Measurements from ENCODE around the gene ACTG1.

DNA sequence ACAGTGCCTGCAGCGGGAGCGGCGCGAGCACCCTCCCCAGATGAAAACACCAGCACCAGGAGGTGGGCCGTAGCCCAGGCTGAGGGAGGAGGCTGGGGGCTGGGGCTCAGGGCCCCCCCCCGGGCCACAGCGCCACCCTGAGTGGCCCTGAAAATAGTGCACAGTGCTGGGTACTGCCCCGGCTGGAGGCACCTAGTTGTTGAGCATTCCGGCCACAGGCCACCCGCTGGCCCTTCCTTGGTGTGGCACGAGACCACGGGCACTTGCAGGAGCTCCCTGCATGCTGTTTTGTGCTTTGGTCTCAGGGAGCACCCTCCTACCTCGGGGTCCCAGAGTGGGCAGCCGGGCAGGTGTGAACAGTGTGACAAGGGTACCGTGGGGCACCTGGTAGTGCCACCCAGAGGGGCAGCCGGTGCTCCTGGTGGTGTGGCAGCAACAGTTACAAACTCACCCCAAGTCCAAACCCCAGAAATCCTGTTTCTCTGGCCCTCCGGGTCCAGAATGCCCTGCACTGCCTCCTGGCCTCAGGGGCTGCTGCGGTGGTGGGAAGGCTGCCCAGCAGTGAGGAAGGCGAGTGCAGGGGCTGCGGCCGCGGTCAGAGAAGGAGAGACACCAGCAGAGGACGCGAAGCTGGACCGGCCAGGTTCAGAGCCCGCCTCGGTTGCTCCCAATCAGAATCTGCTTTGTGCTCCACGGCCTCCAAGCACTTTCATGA lies 27.5 kb upstream of the ACTG1 start:
- TF ChIP-seq HDAC2 (IDR thresholded peaks at IDR 0.05) (no peak), CEBPZ (IDR thresholded peaks at IDR 0.05; ENCODE audit: borderline replicate concordance, low read depth, low read length) (no peak), YY1 (IDR thresholded peaks at IDR 0.05; ENCODE audit: borderline replicate concordance in 1 of 3, control insufficient read depth in 1 of 3, extremely low read depth in 1 of 3, insufficient read depth in 3 of 3, insufficient read length in 1 of 3, insufficient replicate concordance in 2 of 3, low read depth in 1 of 3, low read length in 2 of 3) (no peak), SAFB2 (IDR thresholded peaks at IDR 0.05; ENCODE audit: borderline replicate concordance, low read depth, low read length, severe bottlenecking) (no peak), MAFF (IDR thresholded peaks at IDR 0.05; ENCODE audit: low read length) (no peak), ARID4B (CRISPR knock-in tag; IDR thresholded peaks at IDR 0.05) (no peak), BDP1 (IDR thresholded peaks at IDR 0.05; ENCODE audit: insufficient read depth, insufficient read length) (no peak), ELF2 (CRISPR knock-in tag; IDR thresholded peaks at IDR 0.05) (no peak)
- TF ChIP-seq, protein P1, sequence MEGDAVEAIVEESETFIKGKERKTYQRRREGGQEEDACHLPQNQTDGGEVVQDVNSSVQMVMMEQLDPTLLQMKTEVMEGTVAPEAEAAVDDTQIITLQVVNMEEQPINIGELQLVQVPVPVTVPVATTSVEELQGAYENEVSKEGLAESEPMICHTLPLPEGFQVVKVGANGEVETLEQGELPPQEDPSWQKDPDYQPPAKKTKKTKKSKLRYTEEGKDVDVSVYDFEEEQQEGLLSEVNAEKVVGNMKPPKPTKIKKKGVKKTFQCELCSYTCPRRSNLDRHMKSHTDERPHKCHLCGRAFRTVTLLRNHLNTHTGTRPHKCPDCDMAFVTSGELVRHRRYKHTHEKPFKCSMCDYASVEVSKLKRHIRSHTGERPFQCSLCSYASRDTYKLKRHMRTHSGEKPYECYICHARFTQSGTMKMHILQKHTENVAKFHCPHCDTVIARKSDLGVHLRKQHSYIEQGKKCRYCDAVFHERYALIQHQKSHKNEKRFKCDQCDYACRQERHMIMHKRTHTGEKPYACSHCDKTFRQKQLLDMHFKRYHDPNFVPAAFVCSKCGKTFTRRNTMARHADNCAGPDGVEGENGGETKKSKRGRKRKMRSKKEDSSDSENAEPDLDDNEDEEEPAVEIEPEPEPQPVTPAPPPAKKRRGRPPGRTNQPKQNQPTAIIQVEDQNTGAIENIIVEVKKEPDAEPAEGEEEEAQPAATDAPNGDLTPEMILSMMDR (IDR thresholded peaks at IDR 0.05 in 2 of 3, conservative IDR thresholded peaks at IDR 0.05 in 1 of 3; ENCODE audit: insufficient read depth in 2 of 3, low read depth in 1 of 3, low read length in 3 of 3), result no peak
- TF ChIP-seq, protein P2, sequence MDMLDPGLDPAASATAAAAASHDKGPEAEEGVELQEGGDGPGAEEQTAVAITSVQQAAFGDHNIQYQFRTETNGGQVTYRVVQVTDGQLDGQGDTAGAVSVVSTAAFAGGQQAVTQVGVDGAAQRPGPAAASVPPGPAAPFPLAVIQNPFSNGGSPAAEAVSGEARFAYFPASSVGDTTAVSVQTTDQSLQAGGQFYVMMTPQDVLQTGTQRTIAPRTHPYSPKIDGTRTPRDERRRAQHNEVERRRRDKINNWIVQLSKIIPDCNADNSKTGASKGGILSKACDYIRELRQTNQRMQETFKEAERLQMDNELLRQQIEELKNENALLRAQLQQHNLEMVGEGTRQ (CRISPR knock-in tag; IDR thresholded peaks at IDR 0.05), result no peak

Measured in K562 (cell line).